ENCODE measurements around the gene ZNF891. TPM values are rescaled to one million over a fixed set of nuclear protein-coding genes. Genes with fewer than 3 reads are reported as not detected.

The ZNF891 gene
- total RNA-seq, 1 experiment from 2014 or later = 0.02 TPM

DNA sequence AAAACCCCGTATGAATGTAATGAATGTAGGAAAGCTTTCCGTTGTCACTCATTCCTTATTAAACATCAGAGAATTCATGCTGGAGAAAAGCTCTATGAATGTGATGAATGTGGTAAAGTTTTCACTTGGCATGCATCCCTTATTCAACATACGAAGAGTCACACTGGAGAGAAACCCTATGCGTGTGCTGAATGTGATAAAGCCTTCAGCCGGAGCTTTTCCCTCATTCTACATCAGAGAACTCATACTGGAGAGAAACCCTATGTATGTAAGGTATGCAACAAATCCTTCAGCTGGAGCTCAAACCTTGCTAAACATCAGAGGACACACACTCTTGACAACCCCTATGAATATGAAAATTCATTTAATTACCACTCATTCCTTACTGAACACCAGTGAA lies 23.8 kb downstream of the ZNF891 start:
- Histone ChIP-seq H2AFZ (ENCODE audit: low read depth, low read length, poor library complexity, severe bottlenecking) (no peak overlapping the region), H3K9me2 (ENCODE audit: insufficient read depth) (no peaks in the 10 kb centered on the region), H3K4me2 (ENCODE audit: low read length) (no peak overlapping the region), H4K20me1 (ENCODE audit: insufficient read depth) (no peaks in the 10 kb centered on the region), H3K27ac (ENCODE audit: low read depth, low read length) (no peak overlapping the region), H3K79me2 (ENCODE audit: insufficient read depth, low read length) (no peaks in the 10 kb centered on the region), H3K9ac (ENCODE audit: low read length) (no peak overlapping the region), H3K4me3 (replicated peaks in 1 of 2; ENCODE audit: low read depth in 1 of 2, low read length in 2 of 2) (no peak overlapping the region), H3K4me1 (ENCODE audit: control insufficient read depth in 1 of 2, insufficient read depth in 2 of 2, low read length in 2 of 2) (no peaks in the 10 kb centered on the region), H3K36me3 (ENCODE audit: control insufficient read depth in 1 of 2, insufficient read depth in 2 of 2, low read length in 2 of 2) (no peaks in the 10 kb centered on the region), H3K27me3 (ENCODE audit: insufficient read depth, low read length) (no peaks in the 10 kb centered on the region), H3K9me3 (ENCODE audit: control insufficient read depth in 1 of 2, insufficient read depth in 1 of 2, low read depth in 1 of 2, low read length in 2 of 2) (peaks cover 34 to 58% of the 10 kb centered on the region in 2 experiments; a peak in 3 of 4 replicates)
- POLR2A ChIA-PET = no interaction called here
- intact Hi-C loops (cut with micrococcal nuclease) = no loop called here
- CTCF ChIA-PET = no interaction called here
- ATAC-seq (no peak), DNase-seq (ENCODE audit: low read depth, low spot score) (no peak)
- RAD21 ChIA-PET (ENCODE audit: low non-redundant PET in 1 of 2, low total read pairs in 2 of 2, uncharacterized antibody in 2 of 2, unreplicated experiment in 2 of 2) = no interaction called here
- BruUV-seq (replicated peaks) = no TSS peak
- TF ChIP-seq ATF3 (IDR thresholded peaks at IDR 0.05) (no peak), RAD21 (IDR thresholded peaks at IDR 0.05; ENCODE audit: low read depth) (no peak), SIN3A (IDR thresholded peaks at IDR 0.05; ENCODE audit: low read depth) (no peak), EZH2 (IDR thresholded peaks at IDR 0.05) (no peak), ZNF274 (IDR thresholded peaks at IDR 0.05; ENCODE audit: low read depth, low read length) (peak; percentile 88), EZH2phosphoT487 (IDR thresholded peaks at IDR 0.05; ENCODE audit: borderline replicate concordance) (no peak), ELF1 (IDR thresholded peaks at IDR 0.05; ENCODE audit: borderline replicate concordance, low read depth) (no peak)

- peaks cover 31 to 58% of the 10 kb centered on the region in 2 experiments; a peak in 3 of 4 replicates for H3K9me3 ChIP-seq (ENCODE audit: control insufficient read depth in 1 of 2, insufficient read depth in 1 of 2, low read depth in 1 of 2, low read length in 2 of 2)
- BruUV-seq (replicated peaks) = no TSS peak
- CTCF ChIA-PET = no interaction called here
- no peak for TF ChIP-seq MAX (IDR thresholded peaks at IDR 0.05)
- TF ChIP-seq ATF3 (IDR thresholded peaks at IDR 0.05) = no peak
- no peak for TF ChIP-seq SIN3A (IDR thresholded peaks at IDR 0.05; ENCODE audit: low read depth)
- no peak for TF ChIP-seq RAD21 (IDR thresholded peaks at IDR 0.05; ENCODE audit: low read depth)
- no peak for TF ChIP-seq ELF1 (IDR thresholded peaks at IDR 0.05; ENCODE audit: borderline replicate concordance, low read depth)
- no peak for TF ChIP-seq FOSL1 (IDR thresholded peaks at IDR 0.05; ENCODE audit: low read depth)
- TF ChIP-seq POLR2AphosphoS5 (IDR thresholded peaks at IDR 0.05; ENCODE audit: low read depth, low read length) = no peak
- TF ChIP-seq, protein P1, sequence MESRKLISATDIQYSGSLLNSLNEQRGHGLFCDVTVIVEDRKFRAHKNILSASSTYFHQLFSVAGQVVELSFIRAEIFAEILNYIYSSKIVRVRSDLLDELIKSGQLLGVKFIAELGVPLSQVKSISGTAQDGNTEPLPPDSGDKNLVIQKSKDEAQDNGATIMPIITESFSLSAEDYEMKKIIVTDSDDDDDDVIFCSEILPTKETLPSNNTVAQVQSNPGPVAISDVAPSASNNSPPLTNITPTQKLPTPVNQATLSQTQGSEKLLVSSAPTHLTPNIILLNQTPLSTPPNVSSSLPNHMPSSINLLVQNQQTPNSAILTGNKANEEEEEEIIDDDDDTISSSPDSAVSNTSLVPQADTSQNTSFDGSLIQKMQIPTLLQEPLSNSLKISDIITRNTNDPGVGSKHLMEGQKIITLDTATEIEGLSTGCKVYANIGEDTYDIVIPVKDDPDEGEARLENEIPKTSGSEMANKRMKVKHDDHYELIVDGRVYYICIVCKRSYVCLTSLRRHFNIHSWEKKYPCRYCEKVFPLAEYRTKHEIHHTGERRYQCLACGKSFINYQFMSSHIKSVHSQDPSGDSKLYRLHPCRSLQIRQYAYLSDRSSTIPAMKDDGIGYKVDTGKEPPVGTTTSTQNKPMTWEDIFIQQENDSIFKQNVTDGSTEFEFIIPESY (IDR thresholded peaks at IDR 0.05; ENCODE audit: extremely low read depth, insufficient replicate concordance, low read length) = no peak
- TF ChIP-seq, protein P2, sequence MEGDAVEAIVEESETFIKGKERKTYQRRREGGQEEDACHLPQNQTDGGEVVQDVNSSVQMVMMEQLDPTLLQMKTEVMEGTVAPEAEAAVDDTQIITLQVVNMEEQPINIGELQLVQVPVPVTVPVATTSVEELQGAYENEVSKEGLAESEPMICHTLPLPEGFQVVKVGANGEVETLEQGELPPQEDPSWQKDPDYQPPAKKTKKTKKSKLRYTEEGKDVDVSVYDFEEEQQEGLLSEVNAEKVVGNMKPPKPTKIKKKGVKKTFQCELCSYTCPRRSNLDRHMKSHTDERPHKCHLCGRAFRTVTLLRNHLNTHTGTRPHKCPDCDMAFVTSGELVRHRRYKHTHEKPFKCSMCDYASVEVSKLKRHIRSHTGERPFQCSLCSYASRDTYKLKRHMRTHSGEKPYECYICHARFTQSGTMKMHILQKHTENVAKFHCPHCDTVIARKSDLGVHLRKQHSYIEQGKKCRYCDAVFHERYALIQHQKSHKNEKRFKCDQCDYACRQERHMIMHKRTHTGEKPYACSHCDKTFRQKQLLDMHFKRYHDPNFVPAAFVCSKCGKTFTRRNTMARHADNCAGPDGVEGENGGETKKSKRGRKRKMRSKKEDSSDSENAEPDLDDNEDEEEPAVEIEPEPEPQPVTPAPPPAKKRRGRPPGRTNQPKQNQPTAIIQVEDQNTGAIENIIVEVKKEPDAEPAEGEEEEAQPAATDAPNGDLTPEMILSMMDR (IDR thresholded peaks at IDR 0.05 in 2 of 3, conservative IDR thresholded peaks at IDR 0.05 in 1 of 3; ENCODE audit: borderline replicate concordance in 1 of 3, insufficient read depth in 1 of 3, low read depth in 2 of 3, low read length in 2 of 3) = no peak
- TF ChIP-seq CBX3 (IDR thresholded peaks at IDR 0.05; ENCODE audit: low read depth) = no peak
- no peak for TF ChIP-seq EZH2phosphoT487 (IDR thresholded peaks at IDR 0.05; ENCODE audit: borderline replicate concordance)
- no peak for TF ChIP-seq TCF7L2 (IDR thresholded peaks at IDR 0.05; ENCODE audit: borderline replicate concordance, extremely low read depth, insufficient read depth, insufficient read length)
- no peak for TF ChIP-seq CEBPB (IDR thresholded peaks at IDR 0.05; ENCODE audit: low read depth)
- no peak for TF ChIP-seq ZFX (IDR thresholded peaks at IDR 0.05)
- no peak for TF ChIP-seq EZH2 (IDR thresholded peaks at IDR 0.05)
- no peak for TF ChIP-seq ZNF274 (IDR thresholded peaks at IDR 0.05; ENCODE audit: low read depth, low read length)
Observed at GRCh38 chr12:133105620-133106019, 24.5 kb downstream of the ZNF891 start.

More at GRCh38 chr12:133105620-133106019, 24.5 kb downstream of the ZNF891 start:
- Histone ChIP-seq H3K36me3 (ENCODE audit: control insufficient read depth in 1 of 2, insufficient read depth in 2 of 2, low read length in 2 of 2) (no peaks in the 10 kb centered on the region), H3K4me1 (ENCODE audit: control insufficient read depth in 1 of 2, insufficient read depth in 2 of 2, low read length in 2 of 2) (no peaks in the 10 kb centered on the region), H3K79me2 (ENCODE audit: insufficient read depth, low read length) (no peaks in the 10 kb centered on the region), H3K9ac (ENCODE audit: low read length) (no peak overlapping the region), H3K4me2 (ENCODE audit: low read length) (no peak overlapping the region), H3K27ac (ENCODE audit: low read depth, low read length) (no peak overlapping the region), H2AFZ (ENCODE audit: low read depth, low read length, poor library complexity, severe bottlenecking) (no peak overlapping the region), H3K9me2 (ENCODE audit: insufficient read depth) (no peaks in the 10 kb centered on the region), H3K27me3 (ENCODE audit: insufficient read depth, low read length) (no peaks in the 10 kb centered on the region), H4K20me1 (ENCODE audit: insufficient read depth) (no peaks in the 10 kb centered on the region), H3K4me3 (replicated peaks in 1 of 2; ENCODE audit: low read depth in 1 of 2, low read length in 2 of 2) (no peak overlapping the region)
- intact Hi-C loops (cut with micrococcal nuclease) = no loop called here
- POLR2A ChIA-PET = no interaction called here
- DNase-seq (ENCODE audit: low read depth, low spot score) = no peak
- RAD21 ChIA-PET (ENCODE audit: low non-redundant PET in 1 of 2, low total read pairs in 2 of 2, uncharacterized antibody in 2 of 2, unreplicated experiment in 2 of 2) = no interaction called here
- ATAC-seq = no peak

All from HCT116 (cell line).